H9 (cell line): Measurements from ENCODE around the gene GUCY1A1. TPM values are rescaled to one million over a fixed set of nuclear protein-coding genes. Genes with fewer than 3 reads are reported as not detected.

Experiments used
- DNase-seq: peaks from one replicate; pipeline ENCODE4 v3.0.0-alpha.2; 2017
- H2AFZ ChIP-seq: one replicate; pipeline ENCODE4 v1.6.1; 2013; ENCODE audit warnings: mild to moderate bottlenecking, low read length, control low read depth, moderate library complexity
- H2AK5ac ChIP-seq: 2 replicates; pipeline ENCODE4 v1.6.1; 2013; ENCODE audit warnings: low read length, control low read depth, mixed read lengths; ENCODE audit not compliant: insufficient read length
- H2BK120ac ChIP-seq: one replicate; pipeline ENCODE4 v1.6.1; 2013; ENCODE audit warnings: low read depth, mild to moderate bottlenecking, low read length, control low read depth, inconsistent platforms; ENCODE audit not compliant: poor library complexity, severe bottlenecking
- H2BK12ac ChIP-seq: 2 replicates; pipeline ENCODE4 v1.6.1; 2013; ENCODE audit warnings: low read length, control low read depth, mixed read lengths, low read depth; ENCODE audit not compliant: insufficient read length
- H2BK15ac ChIP-seq: 2 replicates; pipeline ENCODE4 v1.6.1; 2013; ENCODE audit warnings: low read depth, low read length, control low read depth
- H2BK20ac ChIP-seq: one replicate; pipeline ENCODE4 v1.6.1; 2013; ENCODE audit warnings: low read depth, mild to moderate bottlenecking, low read length, control low read depth, inconsistent platforms; ENCODE audit not compliant: poor library complexity, severe bottlenecking
- H2BK5ac ChIP-seq: 2 replicates; pipeline ENCODE4 v1.6.1; 2013; ENCODE audit warnings: low read length, control low read depth, mixed read lengths; ENCODE audit not compliant: insufficient read length
- H3K14ac ChIP-seq: 2 replicates; pipeline ENCODE4 v1.6.1; 2013; ENCODE audit warnings: low read length, control low read depth; ENCODE audit not compliant: insufficient read depth
- H3K18ac ChIP-seq: 2 replicates; pipeline ENCODE4 v1.6.1; 2013; ENCODE audit warnings: low read depth, mild to moderate bottlenecking, mixed read lengths, low read length, control low read depth; ENCODE audit not compliant: insufficient read length
- H3K23ac ChIP-seq: 2 replicates; pipeline ENCODE4 v1.6.1; 2013; ENCODE audit warnings: low read length, control low read depth, mixed read lengths, low read depth; ENCODE audit not compliant: insufficient read length
- H3K23me2 ChIP-seq: 2 replicates; pipeline ENCODE4 v1.6.1; 2013; ENCODE audit warnings: low read depth, mild to moderate bottlenecking, mixed read lengths, low read length, control low read depth; ENCODE audit not compliant: insufficient read length, poor library complexity, severe bottlenecking
- H3K27ac ChIP-seq: 2 replicates; pipeline ENCODE4 v1.5.1; 2013; ENCODE audit warnings: low read length, control low read depth, mixed read lengths, low read depth; ENCODE audit not compliant: insufficient read length
- H3K27me3 ChIP-seq: 2 replicates; pipeline ENCODE4 v1.6.1; 2013; ENCODE audit warnings: low read length, control low read depth, inconsistent platforms; ENCODE audit not compliant: insufficient read depth
- H3K4ac ChIP-seq: 2 replicates; pipeline ENCODE4 v1.6.1; 2013; ENCODE audit warnings: low read depth, mild to moderate bottlenecking, control low read depth, inconsistent platforms, low read length, moderate library complexity
- H3K4me1 ChIP-seq: 2 replicates; pipeline ENCODE4 v1.6.1; 2013; ENCODE audit warnings: low read length, control low read depth, inconsistent platforms; ENCODE audit not compliant: insufficient read depth
- H3K4me2 ChIP-seq: 2 replicates; pipeline ENCODE4 v1.6.1; 2013; ENCODE audit warnings: low read length, control low read depth, mixed read lengths; ENCODE audit not compliant: insufficient read length, insufficient read depth
- H3K56ac ChIP-seq: 2 replicates; pipeline ENCODE4 v1.6.1; 2013; ENCODE audit warnings: low read depth, mild to moderate bottlenecking, mixed read lengths, low read length, control low read depth; ENCODE audit not compliant: insufficient read length
- H3K79me1 ChIP-seq: 2 replicates; pipeline ENCODE4 v1.6.1; 2013; ENCODE audit warnings: low read depth, mild to moderate bottlenecking, moderate library complexity, low read length, control low read depth, inconsistent platforms; ENCODE audit not compliant: insufficient read depth, poor library complexity, severe bottlenecking
- H3K79me2 ChIP-seq: 2 replicates; pipeline ENCODE4 v1.6.1; 2013; ENCODE audit warnings: low read length, control low read depth, inconsistent platforms; ENCODE audit not compliant: insufficient read depth
- H3K9ac ChIP-seq: 2 replicates; pipeline ENCODE4 v1.6.1; 2013; ENCODE audit warnings: low read length, control low read depth, mixed read lengths; ENCODE audit not compliant: insufficient read length; ENCODE audit errors: extremely low read depth
- H3K9me3 ChIP-seq: one replicate; pipeline ENCODE4 v1.6.1; 2013; ENCODE audit warnings: low read depth, low read length, inconsistent platforms; ENCODE audit not compliant: control insufficient read depth
- H3T11ph ChIP-seq: one replicate; pipeline ENCODE4 v1.6.1; 2013; ENCODE audit warnings: mild to moderate bottlenecking, low read length, control low read depth, inconsistent platforms
- H4K20me1 ChIP-seq: one replicate; pipeline ENCODE4 v1.6.1; 2013; ENCODE audit not compliant: control insufficient read depth, insufficient read length, insufficient read depth
- H4K5ac ChIP-seq: 2 replicates; pipeline ENCODE4 v1.6.1; 2013; ENCODE audit warnings: low read depth, mild to moderate bottlenecking, mixed read lengths, low read length, control low read depth; ENCODE audit not compliant: insufficient read length
- H4K8ac ChIP-seq: replicated peaks from 2 replicates; pipeline ENCODE4 v1.6.1; 2013; ENCODE audit warnings: low read length, control low read depth, mixed read lengths, low read depth; ENCODE audit not compliant: insufficient read length
- H4K91ac ChIP-seq: 2 replicates; pipeline ENCODE4 v1.6.1; 2013; ENCODE audit warnings: low read depth, mild to moderate bottlenecking, moderate library complexity, mixed read lengths, low read length, control low read depth; ENCODE audit not compliant: insufficient read length
- H3K27ac Mint-ChIP-seq, 3 experiments: 2 replicates in 2 of 3; 3 replicates in 1 of 3; pipeline ENCODE4 v1.8.0; 2020 to 2021; ENCODE audit warnings: mixed read lengths in 3 of 3, mild to moderate bottlenecking in 1 of 3, moderate library complexity in 1 of 3
- H3K27me3 Mint-ChIP-seq: 2 replicates; pipeline ENCODE4 v1.8.0; 2021; ENCODE audit warnings: low read depth, mild to moderate bottlenecking, moderate library complexity, mixed read lengths
- H3K36me3 Mint-ChIP-seq, 3 experiments: 2 replicates in 2 of 3; 3 replicates in 1 of 3; pipeline ENCODE4 v1.8.0; 2020 to 2021; ENCODE audit warnings: low read depth in 3 of 3, mixed read lengths in 3 of 3; ENCODE audit not compliant: insufficient read depth in 1 of 3
- H3K4me1 Mint-ChIP-seq, 2 experiments: 2 replicates each; pipeline ENCODE4 v1.8.0; 2020; ENCODE audit warnings: mixed read lengths in 2 of 2
- H3K4me3 Mint-ChIP-seq, 2 experiments: 2 replicates in 1 of 2; 3 replicates in 1 of 2; pipeline ENCODE4 v1.8.0; 2020 to 2021; ENCODE audit warnings: mild to moderate bottlenecking in 2 of 2, mixed read lengths in 2 of 2, moderate library complexity in 1 of 2
- H3K9me3 Mint-ChIP-seq, 2 experiments: 2 replicates in 1 of 2; 3 replicates in 1 of 2; pipeline ENCODE4 v1.8.0; 2020; ENCODE audit warnings: mild to moderate bottlenecking in 2 of 2, mixed read lengths in 2 of 2, moderate library complexity in 1 of 2
- WGBS: extraction: QIAGEN DNeasy Blood & Tissue Kit; methylation state at CpG from one replicate; pipeline ENCODE4 v1.1.7; 2013; ENCODE audit warnings: missing lambda C conversion rate, low lambda C conversion rate, mixed read lengths; ENCODE audit not compliant: insufficient read length; ENCODE audit errors: extremely low coverage; 5-methylcytosine and 5-hydroxymethylcytosine counted together
- total RNA-seq: library from RNA; stranded (reverse); gene quantifications from 2 replicates; pipeline ENCODE4 v1.2.1, GENCODE V29; 2021
- TF ChIP-seq, protein P1 (sequence below): fragments of 200-600 bp; sonication (generic); conservative IDR thresholded peaks from 3 replicates; pipeline ENCODE4 v1.8.0; 2021; ENCODE audit warnings: antibody characterized with exemption, mild to moderate bottlenecking

GUCY1A1 gene
- total RNA-seq, 1 experiment from 2014 or later, result not detected

DNA sequence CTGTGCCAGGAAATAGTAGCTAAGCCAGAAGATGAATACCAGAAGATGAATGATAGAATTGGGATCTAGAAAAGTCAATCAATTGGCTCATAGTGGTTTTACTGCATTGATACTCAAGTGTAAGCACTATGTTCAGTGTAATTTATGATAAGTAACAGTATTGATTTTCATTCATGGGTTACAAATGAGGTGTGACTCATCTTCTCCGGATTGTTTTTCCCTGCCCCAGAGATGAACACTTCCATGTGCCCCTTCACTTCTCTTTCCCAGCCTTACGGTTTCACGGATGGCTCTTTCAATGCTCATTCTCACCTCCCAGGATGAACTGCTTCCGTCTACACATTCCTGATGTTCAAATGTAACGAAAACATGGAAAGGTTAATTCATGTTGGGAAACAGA is 82.4 kb downstream of the GUCY1A1 start:
- Histone ChIP-seq H2BK120ac (no peak overlapping the region), H3T11ph (no peak overlapping the region), H4K91ac (no peak overlapping the region), H3K9me3 (no peaks in the 10 kb centered on the region), H3K27ac (no peak overlapping the region), H2BK15ac (no peak overlapping the region), H3K18ac (no peak overlapping the region), H3K27me3 (no peaks in the 10 kb centered on the region), H4K5ac (no peak overlapping the region), H2AK5ac (no peak overlapping the region), H3K14ac (no peak overlapping the region), H3K79me1 (no peaks in the 10 kb centered on the region), H3K9ac (no peak overlapping the region), H2AFZ (no peak overlapping the region), H2BK20ac (no peak overlapping the region), H3K56ac (no peak overlapping the region), H3K4me2 (no peak overlapping the region), H4K20me1 (no peaks in the 10 kb centered on the region), H3K4me1 (peaks cover 6% of the 10 kb centered on the region; the same call in 1 of the 2 replicates), H3K23me2 (no peaks in the 10 kb centered on the region), H2BK5ac (no peak overlapping the region), H3K23ac (no peak overlapping the region), H2BK12ac (no peak overlapping the region), H3K4ac (no peak overlapping the region), H4K8ac (no peak overlapping the region), H3K79me2 (no peaks in the 10 kb centered on the region)
- TF ChIP-seq, protein P1, sequence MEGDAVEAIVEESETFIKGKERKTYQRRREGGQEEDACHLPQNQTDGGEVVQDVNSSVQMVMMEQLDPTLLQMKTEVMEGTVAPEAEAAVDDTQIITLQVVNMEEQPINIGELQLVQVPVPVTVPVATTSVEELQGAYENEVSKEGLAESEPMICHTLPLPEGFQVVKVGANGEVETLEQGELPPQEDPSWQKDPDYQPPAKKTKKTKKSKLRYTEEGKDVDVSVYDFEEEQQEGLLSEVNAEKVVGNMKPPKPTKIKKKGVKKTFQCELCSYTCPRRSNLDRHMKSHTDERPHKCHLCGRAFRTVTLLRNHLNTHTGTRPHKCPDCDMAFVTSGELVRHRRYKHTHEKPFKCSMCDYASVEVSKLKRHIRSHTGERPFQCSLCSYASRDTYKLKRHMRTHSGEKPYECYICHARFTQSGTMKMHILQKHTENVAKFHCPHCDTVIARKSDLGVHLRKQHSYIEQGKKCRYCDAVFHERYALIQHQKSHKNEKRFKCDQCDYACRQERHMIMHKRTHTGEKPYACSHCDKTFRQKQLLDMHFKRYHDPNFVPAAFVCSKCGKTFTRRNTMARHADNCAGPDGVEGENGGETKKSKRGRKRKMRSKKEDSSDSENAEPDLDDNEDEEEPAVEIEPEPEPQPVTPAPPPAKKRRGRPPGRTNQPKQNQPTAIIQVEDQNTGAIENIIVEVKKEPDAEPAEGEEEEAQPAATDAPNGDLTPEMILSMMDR, result no peak
- Mint-ChIP-seq H3K9me3 (peaks cover 0 to 4% of the 10 kb centered on the region in 2 experiments; a peak in 1 of 5 replicates), H3K36me3 (peaks cover 0 to 1% (median 0%) of the 10 kb centered on the region in 3 experiments; a peak in 2 of 7 replicates), H3K27ac (no peak overlapping the region), H3K4me1 (peaks cover 21 to 23% of the 10 kb centered on the region in 2 experiments), H3K27me3 (no peaks in the 10 kb centered on the region; the same call in 1 of the 2 replicates), H3K4me3 (no peak overlapping the region)
- no CpG with 5 or more reads among the region's 5 CpGs for WGBS
- no peak for DNase-seq
